ENCODE results near the gene PCAT7.
"Not testable (repeated sequence)": the region's sequence is repeated elsewhere in the genome, so short reads cannot be mapped to it uniquely, and the experiment has no call there.

PCAT7 gene

GRCh38 chr9:94564279-94564678 lies 9.4 kb downstream of the PCAT7 start:
- not testable (repeated sequence) for DNase-seq

GRCh38 chr9:94566550-94566949 lies 11.7 kb downstream of the PCAT7 start:
- DNase-seq, result no peak

- DNase-seq, result no peak
Observed at GRCh38 chr9:94567271-94567670, 12.4 kb downstream of the PCAT7 start.

- DNase-seq, result no peak
Observed at GRCh38 chr9:94568250-94568889, 13.5 kb downstream of the PCAT7 start.

- DNase-seq, result no peak
Observed at GRCh38 chr9:94568972-94569712, 14.3 kb downstream of the PCAT7 start.

- peak; percentile 20 to 50 (median 43) for DNase-seq
Observed at GRCh38 chr9:94576131-94576530, 21.2 kb downstream of the PCAT7 start.

- no peak for DNase-seq
Observed at GRCh38 chr9:94577036-94577435, 22.2 kb downstream of the PCAT7 start.

GRCh38 chr9:94577571-94577970 lies 22.7 kb downstream of the PCAT7 start:
- no peak for DNase-seq

GRCh38 chr9:94581728-94582127 lies 26.8 kb downstream of the PCAT7 start:
- no peak for DNase-seq

- no peak for DNase-seq
Observed at GRCh38 chr9:94584555-94584954, 29.7 kb downstream of the PCAT7 start.

- DNase-seq, result peak; percentile 12 to 63 (median 36)
Observed at GRCh38 chr9:94586316-94586715, 31.4 kb downstream of the PCAT7 start.

- peak; percentile 44 to 56 (median 55) for DNase-seq
Observed at GRCh38 chr9:94586814-94587213, 31.9 kb downstream of the PCAT7 start.

GRCh38 chr9:94588681-94589080 lies 33.8 kb downstream of the PCAT7 start:
- DNase-seq, result no peak

GRCh38 chr9:94591046-94591545 lies 36.2 kb downstream of the PCAT7 start:
- DNase-seq, result not testable (repeated sequence)

- no peak for DNase-seq
Observed at GRCh38 chr9:94591876-94592275, 37.0 kb downstream of the PCAT7 start.

- DNase-seq, result not testable (repeated sequence)
Observed at GRCh38 chr9:94592683-94593082, 37.8 kb downstream of the PCAT7 start.

GRCh38 chr9:94593459-94594345 lies 38.8 kb downstream of the PCAT7 start, which contains the start of gene FBP2:
Gene FBP2, minus strand, starts transcription at chr9:94593824. Its CDS starts 98 bp downstream, at chr9:94593726.
- DNase-seq, result no peak

- no peak for DNase-seq
Observed at GRCh38 chr9:94599102-94599501, 44.2 kb downstream of the PCAT7 start.

- no peak for DNase-seq
Observed at GRCh38 chr9:94600258-94600657, 45.4 kb downstream of the PCAT7 start.

- no peak for DNase-seq
Observed at GRCh38 chr9:94600715-94601114, 45.8 kb downstream of the PCAT7 start.

GRCh38 chr9:94602666-94603065 lies 47.8 kb downstream of the PCAT7 start:
- no peak for DNase-seq

GRCh38 chr9:94603259-94604160 lies 48.6 kb downstream of the PCAT7 start:
- peak; percentile 67 to 82 (median 79) for DNase-seq

Measured in suppressor macrophage treated with lipopolysaccharide for 1 hour (primary cell).